ENCODE results near the gene XXYLT1. TPM values are rescaled to one million over a fixed set of nuclear protein-coding genes. Genes with fewer than 3 reads are reported as not detected.

The XXYLT1 gene
- total RNA-seq, 1 experiment from 2014 or later, result 25.5 TPM

DNA sequence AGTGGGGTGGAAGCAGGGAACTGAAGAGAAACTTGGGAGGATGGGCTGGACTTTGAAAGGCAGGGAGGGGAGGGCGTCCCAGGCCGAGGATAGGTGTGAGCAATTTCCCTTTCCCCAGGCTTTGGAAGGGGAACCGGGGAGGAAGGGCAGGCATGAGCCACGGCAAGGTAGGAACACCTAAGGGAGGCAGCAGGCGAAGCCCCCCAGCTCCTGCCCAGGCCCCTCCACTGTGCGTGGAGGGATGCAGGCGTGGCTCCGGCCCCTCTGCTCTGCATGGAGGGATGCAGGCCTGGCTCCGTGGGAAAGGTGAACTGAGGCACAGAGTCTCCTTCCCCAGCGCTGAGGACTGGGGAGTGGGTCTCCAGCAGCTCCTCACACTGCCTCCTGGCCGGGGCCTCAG, 236.4 kb downstream of the XXYLT1 start:
- DNase-seq, result no peak
- TF ChIP-seq EZH2 (IDR thresholded peaks at IDR 0.05; ENCODE audit: low read length, unreplicated experiment) (no peak), EZH2phosphoT487 (IDR thresholded peaks at IDR 0.05; ENCODE audit: borderline replicate concordance, low read length) (no peak)
- TF ChIP-seq, protein P1, sequence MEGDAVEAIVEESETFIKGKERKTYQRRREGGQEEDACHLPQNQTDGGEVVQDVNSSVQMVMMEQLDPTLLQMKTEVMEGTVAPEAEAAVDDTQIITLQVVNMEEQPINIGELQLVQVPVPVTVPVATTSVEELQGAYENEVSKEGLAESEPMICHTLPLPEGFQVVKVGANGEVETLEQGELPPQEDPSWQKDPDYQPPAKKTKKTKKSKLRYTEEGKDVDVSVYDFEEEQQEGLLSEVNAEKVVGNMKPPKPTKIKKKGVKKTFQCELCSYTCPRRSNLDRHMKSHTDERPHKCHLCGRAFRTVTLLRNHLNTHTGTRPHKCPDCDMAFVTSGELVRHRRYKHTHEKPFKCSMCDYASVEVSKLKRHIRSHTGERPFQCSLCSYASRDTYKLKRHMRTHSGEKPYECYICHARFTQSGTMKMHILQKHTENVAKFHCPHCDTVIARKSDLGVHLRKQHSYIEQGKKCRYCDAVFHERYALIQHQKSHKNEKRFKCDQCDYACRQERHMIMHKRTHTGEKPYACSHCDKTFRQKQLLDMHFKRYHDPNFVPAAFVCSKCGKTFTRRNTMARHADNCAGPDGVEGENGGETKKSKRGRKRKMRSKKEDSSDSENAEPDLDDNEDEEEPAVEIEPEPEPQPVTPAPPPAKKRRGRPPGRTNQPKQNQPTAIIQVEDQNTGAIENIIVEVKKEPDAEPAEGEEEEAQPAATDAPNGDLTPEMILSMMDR (conservative IDR thresholded peaks at IDR 0.05; ENCODE audit: low read depth, low read length), result no peak
- H3K4me2 ChIP-seq (ENCODE audit: low read length), result no peak overlapping the region
- intact Hi-C loops (cut with micrococcal nuclease), result loop anchor here (5.0 kb wide), 2 partner anchors 162 to 228 kb away; no protein-coding TSS in a partner anchor
- no peaks in the 10 kb centered on the region for H3K27me3 ChIP-seq (ENCODE audit: low read length)
- H3K9ac ChIP-seq (ENCODE audit: low read length), result no peak overlapping the region
- no peaks in the 10 kb centered on the region for H3K9me2 ChIP-seq (replicated peaks; ENCODE audit: low read length)
- H3K9me3 ChIP-seq (ENCODE audit: low read length), result no peaks in the 10 kb centered on the region
- ChIA-PET POLR2A (ENCODE audit: unreplicated experiment) (no interaction called here), CTCF (no interaction called here)
- ATAC-seq, result no peak
- no peak overlapping the region for H2AFZ ChIP-seq (ENCODE audit: low read length)
- no peaks in the 10 kb centered on the region for H4K20me1 ChIP-seq (ENCODE audit: low read length)
- peaks cover 44% of the 10 kb centered on the region for H3K4me1 ChIP-seq (ENCODE audit: insufficient read depth, low read length)
- no peaks in the 10 kb centered on the region for H3K79me2 ChIP-seq (ENCODE audit: low read length)
- H3K4me3 ChIP-seq (ENCODE audit: low read length), result no peak overlapping the region
- BruUV-seq (replicated peaks), result no TSS peak
- H3F3A ChIP-seq (ENCODE audit: low read length, unreplicated experiment), result no peaks in the 10 kb centered on the region
- no peaks in the 10 kb centered on the region for H3K36me3 ChIP-seq (ENCODE audit: low read depth, low read length)
- H3K27ac ChIP-seq (ENCODE audit: low read length), result no peak overlapping the region

DNA sequence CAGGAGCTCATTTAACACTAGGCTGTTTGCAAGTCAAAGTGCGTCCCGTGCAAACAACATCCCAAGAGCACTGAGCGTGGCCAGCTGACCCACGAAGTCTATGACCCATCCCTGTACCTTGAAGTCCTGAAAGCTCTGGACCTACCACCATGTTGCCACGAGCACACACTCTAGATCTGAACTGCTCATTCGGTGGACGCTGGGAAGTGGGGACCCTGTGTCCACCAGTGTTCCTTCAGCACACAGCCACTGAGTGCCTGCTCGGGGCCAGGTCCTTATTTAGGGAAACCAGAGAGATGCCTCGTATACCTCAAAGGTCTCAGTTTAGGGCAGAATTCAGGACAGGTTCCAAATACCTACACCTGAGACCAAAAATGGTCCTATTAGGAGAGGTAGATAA, 236.9 kb downstream of the XXYLT1 start:
- peak overlapping the region; percentile 30 for H3K27ac ChIP-seq (ENCODE audit: low read length)
- no peak for TF ChIP-seq EZH2phosphoT487 (IDR thresholded peaks at IDR 0.05; ENCODE audit: borderline replicate concordance, low read length)
- no peak for TF ChIP-seq EZH2 (IDR thresholded peaks at IDR 0.05; ENCODE audit: low read length, unreplicated experiment)
- TF ChIP-seq, protein P1 (conservative IDR thresholded peaks at IDR 0.05; ENCODE audit: low read depth, low read length), result no peak
- no peak for DNase-seq
- peak overlapping the region; percentile 76 for H3K4me2 ChIP-seq (ENCODE audit: low read length)
- no peak overlapping the region for H2AFZ ChIP-seq (ENCODE audit: low read length)
- H3K79me2 ChIP-seq (ENCODE audit: low read length), result no peaks in the 10 kb centered on the region
- H3K9ac ChIP-seq (ENCODE audit: low read length), result no peak overlapping the region
- ChIA-PET CTCF (no interaction called here), POLR2A (ENCODE audit: unreplicated experiment) (no interaction called here)
- intact Hi-C loops (cut with micrococcal nuclease), result loop anchor here (5.0 kb wide), 2 partner anchors 162 to 228 kb away; no protein-coding TSS in a partner anchor
- H3K4me3 ChIP-seq (ENCODE audit: low read length), result no peak overlapping the region
- no TSS peak for BruUV-seq (replicated peaks)
- H3F3A ChIP-seq (ENCODE audit: low read length, unreplicated experiment), result no peaks in the 10 kb centered on the region
- no peaks in the 10 kb centered on the region for H3K27me3 ChIP-seq (ENCODE audit: low read length)
- H3K36me3 ChIP-seq (ENCODE audit: low read depth, low read length), result no peaks in the 10 kb centered on the region
- no peaks in the 10 kb centered on the region for H3K9me2 ChIP-seq (replicated peaks; ENCODE audit: low read length)
- no peak for ATAC-seq
- no peaks in the 10 kb centered on the region for H4K20me1 ChIP-seq (ENCODE audit: low read length)
- H3K4me1 ChIP-seq (ENCODE audit: insufficient read depth, low read length), result peaks cover 44% of the 10 kb centered on the region
- no peaks in the 10 kb centered on the region for H3K9me3 ChIP-seq (ENCODE audit: low read length)

DNA sequence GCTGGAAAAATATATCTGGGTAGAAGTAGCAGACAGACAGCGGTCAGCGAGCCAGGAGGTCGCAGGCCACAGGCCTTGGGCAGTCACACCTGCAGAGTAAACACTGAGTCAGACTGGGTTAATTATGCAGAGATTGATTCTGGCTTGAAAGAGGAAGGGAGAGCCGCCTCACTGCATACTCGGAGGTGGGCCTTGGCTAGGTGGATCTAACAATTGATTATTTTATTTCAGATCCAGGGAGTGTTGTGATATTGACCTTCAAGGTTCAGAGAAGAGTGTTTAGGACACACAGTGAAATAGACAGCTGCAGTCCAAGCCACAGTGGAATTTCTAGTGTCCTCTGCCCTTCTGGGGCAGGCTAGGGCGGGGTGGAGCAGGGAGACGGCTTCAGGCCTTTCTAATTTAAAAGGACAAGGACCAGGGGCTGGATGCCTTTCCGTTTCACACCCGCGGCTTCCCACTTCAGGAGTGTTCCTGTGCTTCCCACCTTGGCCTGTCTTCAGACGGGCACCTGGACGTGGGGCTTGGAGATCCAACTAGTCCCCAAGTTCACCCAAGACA, 237.3 kb downstream of the XXYLT1 start:
- Histone ChIP-seq H3K4me2 (ENCODE audit: low read length) (peak overlapping the region; percentile 76), H4K20me1 (ENCODE audit: low read length) (no peaks in the 10 kb centered on the region), H3K4me1 (ENCODE audit: insufficient read depth, low read length) (peaks cover 44% of the 10 kb centered on the region), H3K27ac (ENCODE audit: low read length) (peak overlapping the region; percentile 30), H3K9me2 (replicated peaks; ENCODE audit: low read length) (no peaks in the 10 kb centered on the region), H3K36me3 (ENCODE audit: low read depth, low read length) (no peaks in the 10 kb centered on the region), H3K9me3 (ENCODE audit: low read length) (no peaks in the 10 kb centered on the region), H3K27me3 (ENCODE audit: low read length) (no peaks in the 10 kb centered on the region), H3K79me2 (ENCODE audit: low read length) (no peaks in the 10 kb centered on the region), H3K4me3 (ENCODE audit: low read length) (peak overlapping the region; percentile 2; the same call in 1 of the 2 replicates), H3F3A (ENCODE audit: low read length, unreplicated experiment) (no peaks in the 10 kb centered on the region), H3K9ac (ENCODE audit: low read length) (no peak overlapping the region), H2AFZ (ENCODE audit: low read length) (no peak overlapping the region)
- TF ChIP-seq EZH2phosphoT487 (IDR thresholded peaks at IDR 0.05; ENCODE audit: borderline replicate concordance, low read length), result no peak
- no peak for TF ChIP-seq EZH2 (IDR thresholded peaks at IDR 0.05; ENCODE audit: low read length, unreplicated experiment)
- TF ChIP-seq, protein P1 (conservative IDR thresholded peaks at IDR 0.05; ENCODE audit: low read depth, low read length), result no peak
- intact Hi-C loops (cut with micrococcal nuclease), result loop anchor here (5.0 kb wide), 2 partner anchors 161 to 229 kb away; no protein-coding TSS in a partner anchor
- POLR2A ChIA-PET (ENCODE audit: unreplicated experiment), result interaction anchor here (0.5 to 0.6 kb wide), 2 partner anchors 29 to 50 kb away, joined by 3 to 4 read pairs; no protein-coding TSS in a partner anchor
- no TSS peak for BruUV-seq (replicated peaks)
- peak; percentile 87 for DNase-seq
- CTCF ChIA-PET, result interaction anchor here (0.6 kb wide), 1 partner anchor 119 kb away, joined by 7 read pairs; no protein-coding TSS in a partner anchor
- peak; percentile 62 for ATAC-seq
